HEK293 (cell line): ENCODE results near the gene MBOAT2.

ENCODE experiments used
- CTCF ChIA-PET: fragments of 350-600 bp; formaldehyde crosslinking; extraction: SDS; loops from one replicate; lab custom pipeline; 2021; ENCODE audit warnings: antibody characterized with exemption; lab: Yijun Ruan, JAX
- POLR2A ChIA-PET: fragments of 300-600 bp; formaldehyde crosslinking; extraction: SDS; loops from one replicate; lab custom pipeline; 2020; ENCODE audit warnings: antibody characterized with exemption, inconsistent platforms; lab: Yijun Ruan, JAX
- H3K27ac ChIP-seq: fragments of 200-500 bp; sonication (Bioruptor generic); 2 replicates; pipeline ENCODE4 v1.5.1; 2014; ENCODE audit warnings: low read depth, low read length, control low read depth, inconsistent platforms; ENCODE audit errors: extremely low read depth
- H3K36me3 ChIP-seq, 2 experiments: fragments of 200-500 bp in 1 of 2; sonication (Bioruptor generic) in 1 of 2; 1 replicate in 1 of 2; 2 replicates in 1 of 2; pipeline ENCODE4 v1.5.1; 2014 to 2017; ENCODE audit warnings: inconsistent platforms in 2 of 2, low read length in 2 of 2; ENCODE audit not compliant: control insufficient read depth in 2 of 2, insufficient read depth in 1 of 2
- H3K4me1 ChIP-seq: fragments of 200-500 bp; sonication (Bioruptor generic); 2 replicates; pipeline ENCODE4 v1.5.1; 2014; ENCODE audit warnings: mild to moderate bottlenecking, low read length, inconsistent platforms; ENCODE audit not compliant: control insufficient read depth, insufficient read depth
- H3K4me3 ChIP-seq: 2 replicates; pipeline ENCODE4 v1.5.1; 2011; ENCODE audit warnings: low read depth, mild to moderate bottlenecking, control low read depth, low read length, moderate library complexity
- H3K9me3 ChIP-seq: fragments of 200-500 bp; sonication (Bioruptor generic); 2 replicates; pipeline ENCODE4 v1.5.1; 2014; ENCODE audit warnings: low read depth, low read length, inconsistent platforms; ENCODE audit not compliant: control insufficient read depth, insufficient read depth
- BCL11B ChIP-seq: fragments of 450-650 bp; formaldehyde crosslinking; IDR thresholded peaks from 2 replicates; pipeline ENCODE4 v1.5.1; 2016; ENCODE audit warnings: low read depth, missing biosample characterization, missing genetic modification characterization
- KLF1 ChIP-seq: fragments of 450-650 bp; formaldehyde crosslinking; IDR thresholded peaks from 2 replicates; pipeline ENCODE4 v1.5.1; 2016; ENCODE audit warnings: missing biosample characterization, missing genetic modification characterization
- KLF10 ChIP-seq: fragments of 450-650 bp; IDR thresholded peaks from 2 replicates; pipeline ENCODE4 v1.5.1; 2018; ENCODE audit warnings: missing biosample characterization, mild to moderate bottlenecking, missing genetic modification characterization
- SP2 ChIP-seq: fragments of 450-650 bp; formaldehyde crosslinking; IDR thresholded peaks from 2 replicates; pipeline ENCODE4 v1.5.1; 2016; ENCODE audit warnings: missing biosample characterization, missing genetic modification characterization
- SP3 ChIP-seq: fragments of 450-650 bp; formaldehyde crosslinking; IDR thresholded peaks from 2 replicates; pipeline ENCODE4 v1.5.1; 2016; ENCODE audit warnings: missing biosample characterization, missing genetic modification characterization
- ZBTB1 ChIP-seq: fragments of 450-650 bp; formaldehyde crosslinking; IDR thresholded peaks from 2 replicates; pipeline ENCODE4 v1.5.1; 2016; ENCODE audit warnings: missing biosample characterization, missing genetic modification characterization
- ZBTB20 ChIP-seq: fragments of 450-650 bp; formaldehyde crosslinking; IDR thresholded peaks from 2 replicates; pipeline ENCODE4 v1.5.1; 2016; ENCODE audit warnings: missing biosample characterization, missing genetic modification characterization
- ZBTB49 ChIP-seq: fragments of 450-650 bp; formaldehyde crosslinking; IDR thresholded peaks from 2 replicates; pipeline ENCODE4 v1.5.1; 2016; ENCODE audit warnings: missing biosample characterization, missing genetic modification characterization, low read depth
- ZBTB7A ChIP-seq: fragments of 450-650 bp; formaldehyde crosslinking; IDR thresholded peaks from 2 replicates; pipeline ENCODE4 v1.5.1; 2016; ENCODE audit warnings: low read depth, missing biosample characterization, missing genetic modification characterization
- ZFP37 ChIP-seq: fragments of 450-650 bp; formaldehyde crosslinking; IDR thresholded peaks from 2 replicates; pipeline ENCODE4 v1.5.1; 2016; ENCODE audit warnings: missing biosample characterization, missing genetic modification characterization
- ZIC2 ChIP-seq: fragments of 450-650 bp; formaldehyde crosslinking; IDR thresholded peaks from 2 replicates; pipeline ENCODE4 v1.5.1; 2016; ENCODE audit warnings: missing biosample characterization, missing genetic modification characterization
- ZNF138 ChIP-seq: fragments of 450-650 bp; formaldehyde crosslinking; IDR thresholded peaks from 2 replicates; pipeline ENCODE4 v1.5.1; 2016; ENCODE audit warnings: missing biosample characterization, missing genetic modification characterization, borderline replicate concordance
- ZNF202 ChIP-seq: fragments of 450-650 bp; formaldehyde crosslinking; IDR thresholded peaks from 2 replicates; pipeline ENCODE4 v1.5.1; 2016; ENCODE audit warnings: missing biosample characterization, missing genetic modification characterization, borderline replicate concordance
- ZNF280D ChIP-seq: fragments of 450-650 bp; formaldehyde crosslinking; IDR thresholded peaks from 2 replicates; pipeline ENCODE4 v1.5.1; 2016; ENCODE audit warnings: missing biosample characterization, missing genetic modification characterization
- ZNF394 ChIP-seq: fragments of 450-650 bp; formaldehyde crosslinking; IDR thresholded peaks from 2 replicates; pipeline ENCODE4 v1.5.1; 2016; ENCODE audit warnings: missing biosample characterization, missing genetic modification characterization, mild to moderate bottlenecking, moderate library complexity, borderline replicate concordance
- ZNF426 ChIP-seq: fragments of 450-650 bp; formaldehyde crosslinking; IDR thresholded peaks from 2 replicates; pipeline ENCODE4 v1.5.1; 2017; ENCODE audit warnings: missing biosample characterization, missing genetic modification characterization, mild to moderate bottlenecking, inconsistent platforms, moderate library complexity
- ZNF473 ChIP-seq: fragments of 450-650 bp; formaldehyde crosslinking; IDR thresholded peaks from 2 replicates; pipeline ENCODE4 v1.5.1; 2017; ENCODE audit warnings: missing biosample characterization, missing genetic modification characterization
- ZNF48 ChIP-seq: fragments of 450-650 bp; formaldehyde crosslinking; IDR thresholded peaks from 2 replicates; pipeline ENCODE4 v1.5.1; 2016; ENCODE audit warnings: missing biosample characterization, missing genetic modification characterization
- ZNF521 ChIP-seq: fragments of 450-650 bp; formaldehyde crosslinking; IDR thresholded peaks from 2 replicates; pipeline ENCODE4 v1.5.1; 2017; ENCODE audit warnings: missing biosample characterization, mild to moderate bottlenecking, missing genetic modification characterization
- ZNF623 ChIP-seq: fragments of 450-650 bp; formaldehyde crosslinking; IDR thresholded peaks from 2 replicates; pipeline ENCODE4 v1.5.1; 2016; ENCODE audit warnings: missing biosample characterization, missing genetic modification characterization
- ZNF747 ChIP-seq: fragments of 450-650 bp; formaldehyde crosslinking; IDR thresholded peaks from 2 replicates; pipeline ENCODE4 v1.5.1; 2016; ENCODE audit warnings: missing biosample characterization, missing genetic modification characterization
- ZSCAN16 ChIP-seq: fragments of 450-650 bp; formaldehyde crosslinking; IDR thresholded peaks from 2 replicates; pipeline ENCODE4 v1.5.1; 2016; ENCODE audit warnings: missing biosample characterization, missing genetic modification characterization
- TF ChIP-seq, protein P1 (sequence below): sonication (generic); formaldehyde crosslinking; IDR thresholded peaks from 2 replicates; pipeline ENCODE4 v1.8.1; 2022; ENCODE audit warnings: mild to moderate bottlenecking, moderate library complexity, missing genetic modification reagents
- TF ChIP-seq, protein P2 (sequence below): fragments of 450-650 bp; formaldehyde crosslinking; IDR thresholded peaks from 2 replicates; pipeline ENCODE4 v1.5.1; 2016; ENCODE audit warnings: missing biosample characterization, missing genetic modification characterization
- TF ChIP-seq, protein P3 (sequence below): fragments of 450-650 bp; formaldehyde crosslinking; IDR thresholded peaks from 2 replicates; pipeline ENCODE4 v1.5.1; 2017; ENCODE audit warnings: missing biosample characterization, missing genetic modification characterization

The MBOAT2 gene

GRCh38 chr2:8889978-8890377, 113.5 kb downstream of the MBOAT2 start:
- peaks cover 0 to 11% of the 10 kb centered on the region in 2 experiments; a peak in 1 of 3 replicates for H3K36me3 ChIP-seq
- H3K4me3 ChIP-seq = no peak overlapping the region
- ChIA-PET CTCF (interaction anchor here (3.9 kb wide), 1 partner anchor 17 kb away, joined by 18 read pairs; no protein-coding TSS in a partner anchor), POLR2A (no interaction called here)
- no peak overlapping the region for H3K27ac ChIP-seq
- no peaks in the 10 kb centered on the region for H3K9me3 ChIP-seq
- H3K4me1 ChIP-seq = 0 out of 2 replicates have a peak, but pooled peaks cover 3% of the 10 kb centered on the region
- TF ChIP-seq KLF10 = no peak
- no peak for TF ChIP-seq ZNF623
- TF ChIP-seq ZBTB20 (tag by site-specific recombination) = no peak
- TF ChIP-seq ZSCAN16 = no peak
- no peak for TF ChIP-seq SP2 (tag by site-specific recombination)
- no peak for TF ChIP-seq ZBTB1 (tag by site-specific recombination)
- TF ChIP-seq BCL11B (tag by site-specific recombination) = no peak
- TF ChIP-seq ZIC2 (tag by site-specific recombination) = no peak
- TF ChIP-seq ZNF138 (tag by site-specific recombination) = no peak
- no peak for TF ChIP-seq ZFP37 (tag by site-specific recombination)
- TF ChIP-seq ZNF48 (tag by site-specific recombination) = no peak
- no peak for TF ChIP-seq ZBTB49 (tag by site-specific recombination)
- no peak for TF ChIP-seq ZNF521
- no peak for TF ChIP-seq ZNF747 (tag by site-specific recombination)
- TF ChIP-seq, protein P1, sequence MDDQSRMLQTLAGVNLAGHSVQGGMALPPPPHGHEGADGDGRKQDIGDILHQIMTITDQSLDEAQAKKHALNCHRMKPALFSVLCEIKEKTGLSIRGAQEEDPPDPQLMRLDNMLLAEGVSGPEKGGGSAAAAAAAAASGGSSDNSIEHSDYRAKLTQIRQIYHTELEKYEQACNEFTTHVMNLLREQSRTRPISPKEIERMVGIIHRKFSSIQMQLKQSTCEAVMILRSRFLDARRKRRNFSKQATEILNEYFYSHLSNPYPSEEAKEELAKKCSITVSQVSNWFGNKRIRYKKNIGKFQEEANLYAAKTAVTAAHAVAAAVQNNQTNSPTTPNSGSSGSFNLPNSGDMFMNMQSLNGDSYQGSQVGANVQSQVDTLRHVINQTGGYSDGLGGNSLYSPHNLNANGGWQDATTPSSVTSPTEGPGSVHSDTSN (CRISPR knock-in tag) = no peak
- no peak for TF ChIP-seq ZNF426
- no peak for TF ChIP-seq ZNF202
- TF ChIP-seq ZBTB7A = no peak
- TF ChIP-seq ZNF394 (tag by site-specific recombination) = no peak
- TF ChIP-seq, protein P2, sequence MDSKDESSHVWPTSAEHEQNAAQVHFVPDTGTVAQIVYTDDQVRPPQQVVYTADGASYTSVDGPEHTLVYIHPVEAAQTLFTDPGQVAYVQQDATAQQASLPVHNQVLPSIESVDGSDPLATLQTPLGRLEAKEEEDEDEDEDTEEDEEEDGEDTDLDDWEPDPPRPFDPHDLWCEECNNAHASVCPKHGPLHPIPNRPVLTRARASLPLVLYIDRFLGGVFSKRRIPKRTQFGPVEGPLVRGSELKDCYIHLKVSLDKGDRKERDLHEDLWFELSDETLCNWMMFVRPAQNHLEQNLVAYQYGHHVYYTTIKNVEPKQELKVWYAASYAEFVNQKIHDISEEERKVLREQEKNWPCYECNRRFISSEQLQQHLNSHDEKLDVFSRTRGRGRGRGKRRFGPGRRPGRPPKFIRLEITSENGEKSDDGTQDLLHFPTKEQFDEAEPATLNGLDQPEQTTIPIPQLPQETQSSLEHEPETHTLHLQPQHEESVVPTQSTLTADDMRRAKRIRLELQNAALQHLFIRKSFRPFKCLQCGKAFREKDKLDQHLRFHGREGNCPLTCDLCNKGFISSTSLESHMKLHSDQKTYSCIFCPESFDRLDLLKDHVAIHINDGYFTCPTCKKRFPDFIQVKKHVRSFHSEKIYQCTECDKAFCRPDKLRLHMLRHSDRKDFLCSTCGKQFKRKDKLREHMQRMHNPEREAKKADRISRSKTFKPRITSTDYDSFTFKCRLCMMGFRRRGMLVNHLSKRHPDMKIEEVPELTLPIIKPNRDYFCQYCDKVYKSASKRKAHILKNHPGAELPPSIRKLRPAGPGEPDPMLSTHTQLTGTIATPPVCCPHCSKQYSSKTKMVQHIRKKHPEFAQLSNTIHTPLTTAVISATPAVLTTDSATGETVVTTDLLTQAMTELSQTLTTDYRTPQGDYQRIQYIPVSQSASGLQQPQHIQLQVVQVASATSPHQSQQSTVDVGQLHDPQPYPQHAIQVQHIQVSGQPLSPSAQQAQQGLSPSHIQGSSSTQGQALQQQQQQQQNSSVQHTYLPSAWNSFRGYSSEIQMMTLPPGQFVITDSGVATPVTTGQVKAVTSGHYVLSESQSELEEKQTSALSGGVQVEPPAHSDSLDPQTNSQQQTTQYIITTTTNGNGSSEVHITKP (tag by site-specific recombination) = no peak
- TF ChIP-seq, all 188 proteins: peak for 0

DNA sequence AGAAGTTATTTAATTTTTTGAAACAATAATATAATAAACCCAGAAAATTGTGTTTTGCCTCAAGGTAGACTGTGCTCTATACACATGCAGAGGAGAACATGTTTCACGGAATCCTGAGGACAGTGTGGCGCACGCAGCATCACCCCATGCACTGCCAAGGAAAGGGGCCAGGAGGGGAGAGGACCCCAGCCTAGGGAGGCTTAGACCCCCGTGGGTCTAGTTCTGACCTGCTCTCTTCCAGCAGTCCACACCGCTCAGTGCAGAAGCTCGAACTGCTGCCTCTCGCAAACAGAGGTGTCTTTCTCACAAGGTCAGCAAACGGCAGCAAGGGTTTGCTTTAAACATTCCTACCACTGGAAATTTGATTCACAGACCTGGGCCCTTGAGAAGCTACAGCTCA, 114.5 kb downstream of the MBOAT2 start:
- ChIA-PET POLR2A (no interaction called here), CTCF (interaction anchor here (0.6 to 3.9 kb wide), 3 partner anchors 16 to 181 kb away, joined by 3 to 18 read pairs (median 4); no protein-coding TSS in a partner anchor)
- Histone ChIP-seq H3K4me1 (0 out of 2 replicates have a peak, but pooled peaks cover 3% of the 10 kb centered on the region), H3K9me3 (no peaks in the 10 kb centered on the region), H3K27ac (no peak overlapping the region), H3K36me3 (peaks cover 0 to 6% of the 10 kb centered on the region in 2 experiments; a peak in 1 of 3 replicates), H3K4me3 (no peak overlapping the region)
- TF ChIP-seq ZNF202 = no peak
- no peak for TF ChIP-seq KLF1 (tag by site-specific recombination)
- TF ChIP-seq, protein P3, sequence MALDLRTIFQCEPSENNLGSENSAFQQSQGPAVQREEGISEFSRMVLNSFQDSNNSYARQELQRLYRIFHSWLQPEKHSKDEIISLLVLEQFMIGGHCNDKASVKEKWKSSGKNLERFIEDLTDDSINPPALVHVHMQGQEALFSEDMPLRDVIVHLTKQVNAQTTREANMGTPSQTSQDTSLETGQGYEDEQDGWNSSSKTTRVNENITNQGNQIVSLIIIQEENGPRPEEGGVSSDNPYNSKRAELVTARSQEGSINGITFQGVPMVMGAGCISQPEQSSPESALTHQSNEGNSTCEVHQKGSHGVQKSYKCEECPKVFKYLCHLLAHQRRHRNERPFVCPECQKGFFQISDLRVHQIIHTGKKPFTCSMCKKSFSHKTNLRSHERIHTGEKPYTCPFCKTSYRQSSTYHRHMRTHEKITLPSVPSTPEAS (tag by site-specific recombination) = no peak
- no peak for TF ChIP-seq ZNF473 (tag by site-specific recombination)
- no peak for TF ChIP-seq ZNF280D (tag by site-specific recombination)
- no peak for TF ChIP-seq SP3
